Kidney tubule cell (primary cell): ENCODE data around the gene RPIA.
"Not testable (repeated sequence)": the region's sequence is repeated elsewhere in the genome, so short reads cannot be mapped to it uniquely, and the experiment has no call there.

Experiments
- DNase-seq: peaks from one replicate; pipeline ENCODE4 v3.0.0-alpha.2; 2018; ENCODE audit warnings: low spot score

The RPIA gene

DNA sequence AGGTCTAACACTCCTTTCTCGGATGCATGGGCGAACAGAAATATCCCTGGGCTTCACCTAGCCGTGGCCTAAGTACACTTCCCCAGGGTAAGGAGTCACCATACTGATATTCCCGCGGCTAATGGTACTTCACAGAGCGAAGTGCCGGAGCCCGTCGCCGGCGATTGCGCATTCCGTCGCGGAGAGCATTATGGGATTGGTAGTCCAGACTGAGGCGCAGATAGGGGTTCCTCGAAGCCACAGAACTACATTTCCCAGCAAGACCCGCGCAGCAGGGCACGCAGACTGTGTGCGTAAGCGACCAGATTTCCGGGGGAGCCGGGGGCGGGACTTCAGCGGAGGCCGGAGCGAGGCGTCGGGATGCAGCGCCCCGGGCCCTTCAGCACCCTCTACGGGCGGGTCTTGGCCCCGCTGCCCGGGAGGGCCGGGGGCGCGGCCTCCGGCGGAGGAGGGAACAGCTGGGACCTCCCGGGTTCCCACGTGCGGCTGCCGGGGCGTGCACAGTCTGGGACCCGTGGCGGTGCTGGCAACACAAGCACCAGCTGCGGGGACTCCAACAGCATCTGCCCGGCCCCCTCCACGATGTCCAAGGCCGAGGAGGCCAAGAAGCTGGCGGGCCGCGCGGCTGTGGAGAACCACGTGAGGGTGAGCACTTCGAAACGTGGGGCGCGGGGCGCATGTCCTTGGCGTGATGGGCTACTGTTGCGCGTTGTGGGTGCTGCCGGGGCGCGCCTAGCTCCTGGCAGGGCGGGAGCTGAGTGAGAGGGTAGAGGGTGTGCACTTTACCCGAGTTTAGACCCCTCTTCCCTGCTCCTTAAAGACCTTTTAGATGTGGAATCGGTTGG is at the start of gene RPIA:
Gene RPIA, plus strand, starts transcription at position 335 of the 845 bp plus-strand sequence. Its CDS starts 26 bp downstream, at position 361.
- DNase-seq: peak; percentile 99

DNA sequence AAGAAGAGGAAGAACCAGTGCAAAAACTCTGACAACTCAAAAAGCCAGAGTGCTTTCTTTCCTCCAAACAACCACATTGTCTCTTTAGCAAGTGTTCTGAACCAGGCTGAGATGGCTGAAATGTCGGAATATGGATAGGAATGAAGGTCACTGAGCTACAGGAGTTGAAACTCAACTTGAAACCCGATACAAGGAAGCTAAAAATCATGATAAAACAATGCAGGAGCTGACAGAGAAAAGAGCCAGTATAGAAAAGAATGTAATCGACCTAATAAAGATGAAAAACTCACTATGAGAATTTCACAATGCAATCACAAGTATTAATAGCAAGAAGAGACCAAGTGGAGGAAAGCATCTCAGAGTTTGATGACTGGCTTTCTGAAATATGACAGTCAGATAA is 49.2 kb upstream of the RPIA start:
- DNase-seq: no peak

DNA sequence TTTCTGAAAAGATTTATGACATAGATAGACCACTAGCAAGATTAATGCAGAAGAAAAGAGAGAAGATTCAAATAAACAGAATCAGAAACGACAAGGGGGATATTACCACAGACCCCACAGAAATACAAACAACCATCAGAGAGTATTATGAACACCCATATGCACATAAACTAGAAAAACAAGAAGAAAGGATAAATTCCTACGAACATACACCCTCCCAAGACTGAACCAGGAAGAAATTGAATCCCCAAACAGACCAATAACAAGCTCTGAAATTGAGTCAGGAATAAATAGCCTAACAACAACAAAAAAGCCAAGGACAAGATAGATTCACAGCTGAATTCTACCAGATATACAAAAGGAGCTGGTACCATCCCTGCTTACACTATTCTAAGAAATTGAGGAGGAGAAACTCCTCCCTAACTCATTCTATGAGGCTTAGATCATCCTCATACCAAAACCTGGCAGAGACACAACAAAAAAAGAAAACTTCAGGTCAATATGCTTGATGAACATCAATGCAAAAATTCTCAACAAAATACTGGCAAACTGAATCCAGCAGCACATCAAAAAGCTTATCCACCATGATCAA is 46.1 kb upstream of the RPIA start:
- not testable (repeated sequence) for DNase-seq

DNA sequence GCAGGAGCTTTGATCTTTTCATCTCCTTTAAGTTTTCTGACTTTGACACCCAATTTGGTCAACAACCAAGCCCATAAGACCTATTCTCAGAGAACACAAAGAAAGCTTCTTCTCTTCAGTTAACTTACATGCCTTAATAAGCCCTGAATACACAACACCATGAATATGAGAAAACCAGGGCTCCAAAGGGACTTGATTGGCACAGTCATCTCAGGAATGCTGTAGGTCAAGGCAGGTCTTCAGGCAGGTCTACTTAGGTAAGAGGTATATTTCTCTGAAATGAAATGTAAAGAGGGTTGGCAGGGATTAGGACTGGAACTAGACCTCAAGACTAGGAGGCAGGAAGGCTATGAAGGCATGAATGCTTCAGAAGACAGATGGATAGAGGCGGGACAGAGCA is 39.8 kb upstream of the RPIA start:
- no peak for DNase-seq

DNA sequence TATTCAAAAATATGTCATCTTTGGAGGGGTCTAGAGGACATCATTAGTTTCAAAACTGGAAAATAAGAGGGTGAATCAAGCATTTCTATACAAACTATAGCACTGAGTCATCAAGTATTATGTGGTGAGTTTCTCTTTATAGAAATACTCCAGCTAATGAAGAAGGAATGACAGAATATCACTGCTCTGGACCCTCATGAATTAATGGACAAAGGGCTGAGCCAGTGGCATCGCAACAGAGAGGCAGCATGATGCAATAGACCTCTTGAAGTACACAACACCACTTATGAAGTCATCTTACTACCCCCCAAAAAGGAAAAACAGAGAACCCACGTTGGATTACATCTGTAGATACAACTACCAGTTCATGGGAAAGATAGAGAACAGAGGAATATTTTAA is 36.8 kb upstream of the RPIA start:
- DNase-seq: no peak

DNA sequence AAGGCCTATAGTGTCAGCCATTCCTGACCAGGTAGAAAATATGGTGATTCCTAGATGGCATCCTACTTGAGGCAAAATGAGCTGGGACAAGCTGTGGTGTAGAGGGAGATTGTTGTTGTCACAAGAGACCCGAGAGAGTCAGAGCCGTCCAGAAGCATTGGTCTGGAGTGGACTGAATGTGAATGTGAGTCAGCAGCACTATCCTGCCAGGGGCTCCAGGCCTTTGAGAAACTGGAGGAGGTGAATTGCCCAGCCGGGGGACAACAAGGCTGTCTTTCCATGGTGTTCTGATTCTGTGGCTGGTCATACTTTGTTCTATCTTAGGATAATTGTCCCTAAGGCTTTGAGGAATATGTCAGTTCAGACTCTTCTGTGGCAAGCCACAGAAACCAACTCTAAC is 34.8 kb upstream of the RPIA start:
- DNase-seq: no peak

DNA sequence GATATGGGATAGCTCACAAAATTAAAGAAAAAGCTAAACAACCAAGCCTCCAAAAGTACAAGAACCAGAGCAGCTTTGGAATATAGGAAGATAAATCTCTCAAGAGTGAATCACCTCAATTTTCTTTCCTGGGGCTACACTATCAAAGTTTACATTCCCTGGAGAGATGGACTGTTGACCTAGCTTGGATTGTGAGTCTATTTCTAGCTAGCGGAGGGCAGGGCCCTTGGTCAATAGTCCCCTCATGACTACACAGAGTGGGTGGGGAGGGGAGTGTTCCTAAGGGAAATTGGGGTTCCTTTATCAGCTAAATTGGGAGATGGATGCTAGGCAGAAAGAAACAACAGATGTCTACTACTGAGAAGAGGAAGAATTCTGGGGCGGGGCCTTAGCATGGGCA is 34.3 kb upstream of the RPIA start:
- no peak for DNase-seq

DNA sequence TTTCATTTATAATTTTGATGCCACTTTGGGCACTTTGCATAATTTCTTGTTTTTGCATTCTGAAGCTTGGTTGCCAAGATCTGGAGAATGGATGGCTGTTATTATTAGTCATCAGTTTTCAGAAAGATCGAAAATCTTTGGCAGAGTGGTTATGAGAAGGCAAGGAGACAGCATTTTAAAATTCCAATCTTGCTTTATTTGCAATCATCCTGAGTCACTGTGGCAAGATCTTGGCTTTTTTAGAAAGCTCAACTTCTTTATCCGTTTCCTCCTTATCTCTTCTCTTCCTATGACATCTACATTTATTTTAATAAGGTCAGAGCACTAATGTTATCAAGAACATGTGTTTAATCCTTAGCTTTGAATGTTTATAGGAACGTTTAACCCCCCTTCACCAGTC is 33.1 kb upstream of the RPIA start:
- no peak for DNase-seq

DNA sequence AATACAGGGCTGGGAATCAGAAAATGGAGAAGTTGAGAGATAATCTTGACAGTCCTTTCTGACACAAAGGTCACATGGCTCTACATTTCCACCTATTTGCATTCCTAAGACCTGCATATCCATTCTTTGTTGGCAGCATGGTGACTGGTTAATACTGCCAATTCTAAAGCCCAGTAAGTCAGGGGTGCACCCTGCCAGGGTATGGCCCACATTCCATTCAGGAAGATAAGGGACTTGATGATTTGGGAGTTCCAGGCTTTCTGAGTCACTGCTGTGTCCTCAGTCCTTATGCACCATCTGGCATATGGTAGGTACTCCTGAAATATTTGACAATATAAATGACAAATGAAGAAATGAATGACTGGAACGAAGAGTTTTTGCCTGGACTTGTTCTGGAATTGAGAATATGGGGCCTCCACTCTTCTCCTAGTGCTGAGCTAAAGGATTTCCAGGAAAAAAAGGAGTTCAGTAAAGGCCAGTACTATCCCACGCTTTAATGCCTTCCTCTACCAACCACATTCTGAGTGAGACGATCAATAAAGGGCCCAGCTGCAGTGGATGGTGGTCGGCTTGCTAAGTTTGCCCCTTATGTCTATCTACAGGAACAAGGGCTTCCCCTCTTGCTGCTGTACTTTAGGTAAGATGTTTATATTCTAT is 32.5 kb upstream of the RPIA start:
- DNase-seq: peak; percentile 20

DNA sequence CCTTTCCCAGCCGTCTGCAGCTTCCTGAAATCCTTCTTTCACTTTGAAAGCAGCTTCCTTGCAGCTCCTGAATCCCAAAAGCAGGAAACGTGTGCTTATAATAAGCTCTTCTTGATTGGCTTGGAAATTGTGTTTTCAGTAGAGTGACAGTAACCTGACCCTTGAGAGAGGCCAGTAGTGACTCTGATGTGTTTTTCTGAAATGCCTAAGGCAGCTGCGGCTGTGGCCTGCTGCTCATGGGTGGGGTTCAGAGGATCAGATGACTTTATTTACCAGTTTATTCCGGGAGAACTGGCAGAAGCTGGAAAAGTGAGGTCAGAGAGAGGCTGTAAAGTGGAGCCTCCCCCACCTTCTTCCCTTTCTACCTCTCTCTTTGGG is 31.9 kb upstream of the RPIA start:
- DNase-seq: peak; percentile 21

DNA sequence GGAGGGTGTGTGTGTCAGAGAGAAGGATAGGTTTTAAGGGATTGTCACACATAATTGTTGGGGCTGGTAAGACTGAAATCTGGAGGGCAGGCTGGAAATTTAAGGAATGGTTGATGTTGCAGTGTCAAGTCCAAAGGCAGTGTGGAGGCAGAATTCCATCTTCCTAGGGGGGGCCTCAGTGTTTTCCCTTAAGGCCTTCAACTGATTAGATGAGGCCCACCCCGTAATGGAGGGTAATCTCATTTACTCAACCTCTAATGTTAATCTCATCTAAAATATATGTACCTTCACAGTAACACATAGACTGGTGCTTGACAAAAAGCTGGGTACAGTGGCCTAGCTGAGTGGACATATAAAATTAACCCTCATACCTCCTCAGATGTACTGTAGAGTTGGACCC is 30.9 kb upstream of the RPIA start:
- DNase-seq: no peak

DNA sequence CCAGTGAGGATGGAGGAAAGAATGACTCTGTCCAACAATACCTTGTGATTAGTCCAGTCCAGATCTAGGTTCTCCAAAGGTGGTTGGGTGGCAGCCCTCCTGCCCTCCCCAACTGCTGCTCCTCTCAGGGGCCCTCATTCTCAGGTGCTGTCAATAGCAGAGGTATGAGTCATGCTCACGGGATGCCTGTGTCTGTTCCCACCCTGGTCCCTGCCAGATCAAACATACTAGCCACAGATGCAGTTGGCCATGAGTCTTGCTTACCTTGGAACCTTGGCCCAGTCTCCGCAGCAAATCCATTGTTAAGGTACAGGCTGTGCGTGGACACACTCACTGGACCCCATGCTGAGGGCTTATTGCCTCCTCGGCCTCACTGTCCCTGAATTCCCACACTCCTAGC is 24.9 kb upstream of the RPIA start:
- DNase-seq: peak; percentile 23

DNA sequence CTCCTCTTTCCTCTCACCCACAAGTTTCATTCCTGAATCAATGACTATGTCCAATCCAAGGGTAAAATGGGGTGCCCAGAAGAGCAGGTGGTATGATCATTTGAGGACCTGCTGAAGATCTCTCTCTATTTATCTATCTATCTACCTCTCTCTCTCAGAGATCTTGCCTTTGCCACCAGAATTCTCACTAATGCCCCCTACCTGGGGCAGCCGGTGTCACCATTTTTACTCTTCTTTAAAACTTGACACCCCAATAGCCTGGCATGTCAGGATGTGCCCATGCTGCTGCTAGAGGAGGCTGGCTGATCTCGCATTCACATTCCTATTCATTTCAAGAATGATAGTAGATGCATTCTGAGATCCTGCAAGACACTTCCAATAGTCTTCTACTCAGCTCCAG is 24.3 kb upstream of the RPIA start:
- DNase-seq: no peak

DNA sequence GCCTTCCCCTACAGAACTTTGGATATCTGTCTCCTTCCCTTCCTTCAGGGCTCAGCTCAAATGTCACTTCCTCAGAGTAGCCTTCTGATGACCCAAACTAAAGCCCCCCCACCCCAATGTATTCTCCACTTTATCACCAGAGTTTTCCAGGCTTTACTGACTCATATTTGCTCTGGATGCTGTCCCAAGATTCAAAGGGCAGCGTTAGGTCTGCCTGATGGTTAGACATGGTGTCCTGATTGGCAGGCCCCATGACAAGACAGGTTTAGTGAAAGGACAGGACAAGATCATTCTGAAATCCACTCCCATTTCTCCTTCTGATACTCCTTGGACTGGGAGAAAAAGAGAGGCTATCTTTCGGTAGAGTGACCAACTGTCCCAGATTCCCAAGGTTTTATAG is 22.6 kb upstream of the RPIA start:
- DNase-seq: no peak

DNA sequence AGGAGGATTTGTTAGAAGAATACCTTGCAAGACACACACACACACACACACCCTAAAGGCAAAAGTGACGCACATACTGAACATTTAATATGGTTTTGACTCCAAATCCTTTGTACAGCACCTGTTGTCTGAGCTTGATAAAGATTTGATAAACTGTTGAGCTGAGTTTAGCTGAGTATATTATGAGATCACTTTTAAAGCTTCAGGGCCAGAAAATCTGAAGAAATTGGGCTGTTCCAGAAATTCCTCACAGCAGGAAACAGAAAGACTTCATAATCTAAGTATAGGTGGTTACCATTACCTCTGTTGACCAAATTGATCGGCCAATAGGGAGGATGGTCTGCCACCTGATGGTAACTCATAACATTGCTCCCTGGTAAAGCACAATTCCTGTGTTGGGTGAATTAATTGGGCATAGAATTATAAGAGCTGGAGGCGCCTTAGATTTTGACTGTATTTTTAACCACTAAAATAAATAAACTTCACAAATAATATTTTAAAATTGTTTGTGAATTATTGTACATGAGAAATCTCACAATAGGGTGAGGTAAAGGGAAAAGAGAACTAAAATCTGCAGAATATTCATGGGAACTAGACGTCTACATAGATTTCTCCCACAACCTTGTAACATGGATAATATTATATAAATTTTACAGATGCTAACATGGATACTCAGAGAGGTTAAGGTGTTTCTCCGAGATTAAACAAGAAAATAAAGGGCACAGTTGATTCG is 21.8 kb upstream of the RPIA start:
- peak; percentile 59 for DNase-seq

DNA sequence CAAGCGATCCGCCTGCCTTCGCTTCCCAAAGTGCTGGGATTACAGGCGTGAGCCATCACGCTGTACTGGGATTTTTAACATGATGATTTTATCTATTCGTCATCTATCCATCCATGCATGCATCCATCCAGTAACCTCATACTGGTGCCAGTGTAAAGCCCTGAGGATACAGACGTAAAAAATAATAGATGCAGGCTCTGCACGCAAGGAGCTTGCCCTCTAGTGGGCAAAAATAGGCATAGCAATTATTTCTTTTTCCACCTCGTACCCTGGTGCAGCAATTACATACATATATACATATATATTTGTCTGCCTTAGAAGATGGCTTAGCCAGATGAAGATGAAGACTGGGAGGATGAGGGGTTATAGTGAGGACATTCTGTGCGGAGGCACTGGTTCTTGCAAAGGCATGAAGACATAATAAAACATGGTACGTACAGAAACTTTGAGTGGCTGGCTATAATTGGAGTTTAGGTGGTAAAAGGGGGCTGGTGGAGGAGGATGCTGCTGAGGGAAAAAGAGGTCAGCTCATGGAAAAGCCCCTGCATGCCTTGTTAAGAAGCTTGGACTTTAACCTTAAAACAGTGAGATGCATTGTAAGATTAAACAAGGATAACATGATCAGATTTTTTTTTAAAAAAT is 19.6 kb upstream of the RPIA start:
- DNase-seq: peak; percentile 83

DNA sequence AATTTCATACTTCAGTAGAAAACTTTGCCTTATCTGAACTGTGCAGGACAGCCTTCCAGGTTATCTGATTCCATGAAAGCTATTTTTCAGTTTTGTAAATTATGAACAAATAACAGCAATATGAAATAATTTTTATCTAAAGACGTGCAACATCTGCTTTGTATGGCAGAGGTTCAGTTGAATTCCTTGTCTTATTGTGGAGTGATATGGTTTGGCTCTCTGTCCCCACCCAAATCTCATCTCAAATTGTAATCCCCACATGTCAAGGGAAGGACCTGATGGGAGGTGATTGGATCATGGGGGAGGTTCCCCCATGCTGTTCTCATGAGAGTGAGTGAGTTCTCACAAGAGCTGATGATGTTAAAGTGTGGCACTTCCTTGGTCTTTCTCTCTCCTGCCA is 18.1 kb upstream of the RPIA start:
- no peak for DNase-seq

DNA sequence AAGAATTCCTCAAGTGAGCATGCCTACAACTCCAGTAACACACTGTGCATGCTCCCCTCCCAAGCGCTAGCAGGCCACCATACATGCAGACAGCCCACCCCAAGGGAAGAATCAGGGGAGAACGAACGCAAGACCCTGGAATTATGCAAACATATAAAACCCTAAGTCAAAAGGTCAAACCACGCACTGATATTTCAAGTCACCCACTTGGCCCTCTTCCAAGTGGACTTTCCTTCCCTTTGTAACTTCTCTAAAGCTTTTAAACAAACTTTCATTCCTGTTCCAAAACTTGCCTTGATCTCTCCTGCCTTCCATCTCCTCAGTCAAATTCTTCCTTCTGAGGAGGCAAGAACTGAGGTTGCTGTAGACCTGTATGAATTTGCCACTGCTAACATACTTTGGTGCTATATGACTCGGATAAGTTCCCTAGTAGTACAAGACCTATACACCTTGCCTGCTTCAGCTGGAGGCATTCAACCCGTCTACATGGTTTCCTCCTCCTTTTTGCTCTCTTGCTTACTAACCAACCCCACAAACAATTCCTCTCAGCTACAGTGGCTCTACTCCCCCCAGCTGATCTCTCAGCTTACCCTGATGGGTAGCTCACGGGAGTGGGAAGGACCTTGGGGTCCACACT is 11.1 kb upstream of the RPIA start:
- no peak for DNase-seq

DNA sequence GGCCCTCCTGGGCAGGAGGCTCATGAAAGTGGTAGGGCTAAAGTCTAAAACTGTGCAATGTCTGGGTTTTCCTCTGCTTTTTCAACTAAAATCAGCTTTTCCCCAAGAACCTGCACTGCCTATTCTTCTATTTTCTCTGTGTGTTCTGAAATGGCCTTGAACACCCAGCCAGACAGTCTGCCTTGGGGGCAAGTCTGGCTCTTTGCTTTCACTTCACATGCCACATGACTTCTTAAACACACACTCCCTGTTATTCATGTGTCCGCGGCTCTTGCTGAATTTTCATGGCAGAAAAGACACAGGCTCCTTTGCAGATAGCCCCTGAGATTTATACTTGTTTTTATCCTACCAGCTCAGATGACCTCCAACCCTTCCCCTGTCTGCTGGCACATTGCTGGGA is 10.6 kb upstream of the RPIA start:
- DNase-seq: no peak

DNA sequence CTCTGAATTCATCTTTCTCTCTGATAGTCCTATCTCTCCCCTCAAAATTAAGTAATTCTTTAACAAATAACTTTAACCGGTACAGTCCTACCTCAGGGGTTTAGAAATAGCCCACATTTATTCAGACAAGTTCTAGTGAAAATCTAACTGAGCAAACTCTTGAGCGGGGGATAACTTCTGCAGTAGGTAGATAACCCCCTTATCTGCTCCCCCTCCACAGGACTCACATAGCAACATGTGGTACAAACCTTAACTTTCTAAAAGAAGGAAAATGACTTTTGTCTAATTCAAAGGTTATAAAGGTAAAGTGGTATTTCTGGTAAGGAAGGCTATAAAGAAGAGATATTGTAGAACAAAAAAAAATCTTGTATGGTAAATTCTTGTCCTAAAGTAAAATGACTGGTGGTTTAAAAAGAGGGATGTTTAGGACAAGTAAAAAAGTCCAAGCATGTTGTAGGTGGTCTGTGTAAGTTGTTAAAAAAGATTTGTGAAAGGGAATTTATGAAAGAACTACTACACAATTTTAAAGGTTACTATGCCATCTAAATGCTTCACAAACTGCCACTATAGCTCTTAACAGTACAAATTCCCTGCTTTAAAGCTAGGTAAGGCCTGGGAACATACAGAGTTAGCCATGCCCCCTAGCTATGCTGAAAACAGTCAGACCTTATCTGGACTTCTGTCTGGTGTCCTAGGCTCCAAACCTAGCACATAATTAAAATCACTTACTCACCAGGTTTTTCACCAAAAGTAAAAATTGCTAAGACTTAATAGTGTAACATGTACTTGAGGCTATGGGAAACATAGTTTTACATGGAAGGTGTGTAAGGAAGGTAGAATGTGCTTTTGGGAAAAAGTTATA is 8.1 kb upstream of the RPIA start:
- DNase-seq: no peak

DNA sequence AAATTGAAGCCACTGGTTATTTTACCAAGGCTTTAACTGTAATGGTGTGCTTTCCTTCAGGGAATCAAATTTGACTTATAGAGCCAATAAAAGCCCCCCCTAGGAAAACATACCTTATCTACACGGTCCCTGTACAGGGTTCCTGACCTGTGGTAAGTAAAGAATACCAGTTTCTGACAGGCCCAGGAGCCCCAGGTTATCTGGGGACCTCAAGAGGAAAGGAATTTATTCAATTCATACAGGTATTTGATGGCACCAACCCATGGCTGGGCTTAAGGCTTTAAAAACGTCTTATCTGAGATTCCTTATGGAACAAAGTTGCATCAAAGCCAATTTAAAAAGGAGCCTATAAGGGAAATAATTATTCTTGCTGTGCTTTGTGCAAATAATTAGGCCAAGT is 7.0 kb upstream of the RPIA start:
- DNase-seq: no peak
